Measurements from ENCODE around the gene OTUB1.
A peak's percentile ranks its signal among the peaks of the same experiment; 100 is the strongest.
"Not testable (repeated sequence)": the region's sequence is repeated elsewhere in the genome, so short reads cannot be mapped to it uniquely, and the experiment has no call there.

The OTUB1 gene, protein sequence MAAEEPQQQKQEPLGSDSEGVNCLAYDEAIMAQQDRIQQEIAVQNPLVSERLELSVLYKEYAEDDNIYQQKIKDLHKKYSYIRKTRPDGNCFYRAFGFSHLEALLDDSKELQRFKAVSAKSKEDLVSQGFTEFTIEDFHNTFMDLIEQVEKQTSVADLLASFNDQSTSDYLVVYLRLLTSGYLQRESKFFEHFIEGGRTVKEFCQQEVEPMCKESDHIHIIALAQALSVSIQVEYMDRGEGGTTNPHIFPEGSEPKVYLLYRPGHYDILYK

DNA sequence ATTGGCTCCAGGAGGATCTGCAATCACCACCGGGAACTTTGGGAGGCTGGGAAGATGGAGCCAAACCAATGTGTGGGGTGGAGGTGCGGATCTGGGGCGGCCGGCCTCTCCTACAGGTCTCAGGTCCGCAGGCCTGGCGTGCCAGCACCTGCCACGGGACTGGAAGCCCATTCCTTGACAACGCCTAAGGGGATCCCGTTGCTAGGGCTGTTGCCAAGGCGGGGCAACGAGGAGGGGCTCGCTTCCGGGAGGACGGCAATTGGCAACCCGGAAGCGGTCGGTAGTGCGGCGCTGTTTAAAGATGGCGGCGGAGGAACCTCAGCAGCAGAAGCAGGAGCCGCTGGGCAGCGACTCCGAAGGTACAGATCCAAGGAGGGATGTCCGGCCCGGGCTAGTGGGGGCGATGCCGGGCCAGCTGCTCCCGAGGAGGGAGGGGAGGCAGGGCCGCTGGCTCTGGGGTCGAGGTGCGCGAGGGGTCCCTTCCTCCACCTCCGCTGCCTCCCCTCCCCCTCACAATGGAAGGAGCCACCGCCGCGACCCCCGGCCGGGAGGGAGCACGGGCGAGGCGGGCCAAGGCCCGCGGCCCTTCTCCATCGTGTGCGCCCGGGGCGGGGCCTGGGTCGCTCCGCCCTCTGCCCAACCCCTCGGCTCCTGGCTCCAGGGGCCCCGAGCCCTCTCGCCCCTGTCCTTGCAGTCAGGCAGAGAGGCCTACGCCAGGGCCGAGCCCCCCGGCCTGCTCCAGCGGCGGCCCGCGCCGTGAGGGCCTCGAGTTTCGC, at the start of gene OTUB1:
Gene OTUB1, plus strand, starts transcription at position 283 of the 776 bp plus-strand sequence. Its CDS starts 19 bp downstream, at position 302.
- peak; percentile 51 for DNase-seq

DNA sequence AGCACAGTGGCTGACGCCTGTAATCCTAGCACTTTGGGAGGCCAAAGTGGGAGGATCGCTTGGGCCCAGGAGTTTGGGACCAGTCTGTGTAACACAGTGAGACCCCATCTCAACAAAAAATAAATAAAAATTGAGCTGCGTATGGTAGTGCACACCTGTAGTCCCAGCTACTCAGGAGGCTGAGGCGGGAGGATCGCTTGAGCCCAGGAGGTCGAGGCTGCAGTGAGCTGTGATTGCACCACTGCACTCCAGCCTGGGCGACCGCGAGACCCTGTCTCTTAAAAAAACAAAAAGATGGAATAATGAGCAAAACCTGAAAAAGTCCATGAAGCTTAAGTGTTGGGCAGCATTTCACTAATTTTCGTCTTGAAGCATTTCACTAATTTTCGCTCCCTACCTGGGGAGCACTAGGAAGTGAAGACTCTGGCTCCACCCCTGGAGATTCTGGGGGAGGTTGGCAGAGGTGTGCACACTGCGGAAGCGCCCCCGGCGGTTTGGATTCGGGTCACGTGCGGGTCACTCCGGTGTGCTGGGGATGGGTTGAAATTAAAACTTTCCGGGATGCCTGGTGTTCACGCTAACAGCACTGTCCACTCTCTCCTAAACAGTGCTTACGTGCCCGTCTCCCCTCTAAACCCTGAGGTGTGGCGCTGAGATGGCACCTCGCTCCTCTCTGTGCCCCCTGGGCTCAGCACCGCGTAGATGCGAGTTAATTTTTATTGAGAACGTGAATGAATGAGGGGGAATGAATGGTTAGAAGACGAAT, 48.3 kb upstream of the OTUB1 start:
- DNase-seq = no peak

DNA sequence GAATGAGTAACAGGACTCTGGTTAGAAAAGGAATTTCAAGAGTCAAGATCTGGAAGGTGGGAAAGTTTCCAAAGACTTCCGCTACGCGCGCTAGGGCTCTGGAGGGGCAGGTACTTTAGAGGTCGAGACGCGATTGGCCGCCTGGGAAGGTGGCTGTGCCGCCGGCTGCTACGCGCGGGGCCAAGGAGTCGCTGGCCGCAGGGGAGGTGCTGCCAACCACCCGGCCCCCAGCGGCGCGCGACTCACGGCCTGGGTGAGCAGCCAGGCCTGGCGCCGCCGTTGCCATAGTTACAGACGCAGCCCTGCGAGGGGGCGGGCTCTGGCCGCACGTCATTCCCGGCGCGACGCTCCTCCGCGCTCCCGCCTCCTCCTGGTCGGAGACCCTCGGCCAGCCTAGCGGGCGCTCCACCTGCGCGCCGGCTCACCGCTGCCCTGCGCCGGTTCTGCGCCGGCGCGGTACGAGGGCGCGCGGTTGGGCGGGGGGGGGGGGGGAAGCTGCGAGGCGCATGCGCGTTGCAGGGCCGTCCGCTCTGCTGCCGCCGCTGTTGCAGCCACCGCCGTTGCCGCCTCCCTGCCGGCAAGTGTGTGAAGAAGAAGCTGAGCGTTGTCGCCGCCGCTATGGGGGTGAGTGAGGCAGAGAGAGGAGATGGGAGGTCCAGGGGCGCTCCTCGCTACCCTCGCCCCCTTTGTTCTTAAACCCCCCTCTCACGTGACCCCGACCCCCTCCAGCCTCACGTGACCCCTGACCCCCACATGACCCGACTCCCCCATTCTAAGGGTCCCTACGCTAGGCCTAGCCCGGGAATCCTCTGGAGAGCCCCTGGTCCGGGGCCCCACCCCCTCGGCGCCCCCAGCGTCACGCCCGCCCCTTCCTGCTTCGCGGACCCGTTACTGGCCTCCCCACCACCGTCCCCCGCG, 47.5 kb upstream of the OTUB1 start, which contains the start of gene NAA40:
Gene NAA40, plus strand, starts transcription at position 524 of the 918 bp plus-strand sequence. Its CDS starts 95 bp downstream, at position 619.
- DNase-seq = peak; percentile 63

DNA sequence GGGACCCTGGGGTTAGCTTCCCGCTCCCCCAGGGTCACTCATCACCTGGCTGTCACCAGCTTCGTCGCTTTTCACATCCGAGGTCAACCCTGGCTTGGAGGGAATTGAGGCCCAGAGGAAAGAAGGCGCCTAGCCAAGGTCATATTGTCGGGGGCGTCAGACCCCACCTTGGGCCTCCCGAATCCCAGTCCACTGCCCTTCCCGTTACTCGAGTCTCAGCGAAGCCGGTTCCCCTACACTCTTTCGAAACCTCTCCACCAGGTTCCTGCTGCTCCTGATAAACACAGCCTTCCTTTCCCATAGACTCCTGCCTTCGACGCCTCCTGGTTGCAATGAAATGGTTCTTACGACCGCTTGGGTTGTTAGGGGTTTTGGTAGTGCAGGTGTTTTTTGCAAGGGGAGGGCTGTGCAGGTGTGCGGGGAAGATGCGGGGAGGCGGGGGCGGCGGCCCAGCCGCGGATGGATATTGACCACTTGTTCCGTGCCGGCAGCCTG, 46.8 kb upstream of the OTUB1 start:
- no peak for DNase-seq

DNA sequence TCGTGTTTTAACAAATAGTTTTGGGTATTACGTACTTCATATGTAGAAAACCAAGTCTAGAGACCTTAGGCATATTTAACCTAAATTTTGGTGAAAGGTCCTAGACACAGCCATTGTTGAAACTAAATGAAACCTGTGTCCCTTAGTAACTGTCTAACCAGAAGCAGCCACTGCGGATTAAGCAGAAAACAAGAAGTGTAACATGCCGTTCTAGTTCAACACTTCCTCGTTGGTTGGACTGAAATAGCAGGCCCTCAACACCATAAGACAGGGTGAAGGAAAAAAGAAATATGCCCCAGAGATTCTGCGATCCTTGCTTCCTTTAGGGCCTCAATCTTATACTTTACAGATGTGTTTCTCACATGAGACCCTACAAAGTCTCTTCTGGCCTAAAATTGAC, 45.5 kb upstream of the OTUB1 start:
- DNase-seq = no peak

DNA sequence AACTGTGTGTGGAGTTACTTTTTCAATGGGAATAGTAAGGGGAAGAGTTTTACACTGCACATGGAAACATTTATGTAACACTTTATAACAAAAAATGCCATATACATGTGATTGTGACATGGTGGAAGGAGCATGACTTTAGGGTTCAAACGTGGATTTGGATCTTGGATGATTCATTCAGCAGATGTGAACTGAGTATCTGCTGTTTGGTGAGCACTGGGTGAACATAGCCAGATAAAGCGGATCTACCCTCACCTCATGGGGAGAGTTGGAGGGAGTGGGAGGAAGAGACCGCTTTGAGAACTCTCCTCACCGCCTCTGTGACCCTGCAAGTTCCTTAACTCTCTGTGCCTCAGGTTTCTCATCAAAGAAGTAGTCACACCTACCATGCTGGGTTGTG, 44.3 kb upstream of the OTUB1 start:
- no peak for DNase-seq

DNA sequence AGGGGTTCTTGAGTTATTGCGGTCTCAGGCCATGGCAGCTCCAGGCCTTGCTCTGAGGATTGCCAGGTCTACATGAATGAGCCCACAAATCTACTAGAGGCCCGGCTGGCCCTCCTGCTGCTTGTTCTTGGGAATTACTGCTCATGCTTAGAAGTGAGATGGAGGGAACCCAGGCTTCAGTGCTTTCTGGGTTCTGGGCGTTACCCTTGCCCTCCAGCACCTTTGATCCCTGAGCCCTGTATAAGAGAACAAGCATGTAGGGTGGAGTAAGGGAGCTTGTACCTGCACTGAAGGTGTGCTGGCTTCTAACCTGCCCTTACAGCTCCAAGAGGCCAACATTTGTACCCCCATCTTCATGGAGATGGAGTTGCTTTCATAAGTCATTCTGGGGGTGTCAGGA, 43.4 kb upstream of the OTUB1 start:
- DNase-seq = no peak

DNA sequence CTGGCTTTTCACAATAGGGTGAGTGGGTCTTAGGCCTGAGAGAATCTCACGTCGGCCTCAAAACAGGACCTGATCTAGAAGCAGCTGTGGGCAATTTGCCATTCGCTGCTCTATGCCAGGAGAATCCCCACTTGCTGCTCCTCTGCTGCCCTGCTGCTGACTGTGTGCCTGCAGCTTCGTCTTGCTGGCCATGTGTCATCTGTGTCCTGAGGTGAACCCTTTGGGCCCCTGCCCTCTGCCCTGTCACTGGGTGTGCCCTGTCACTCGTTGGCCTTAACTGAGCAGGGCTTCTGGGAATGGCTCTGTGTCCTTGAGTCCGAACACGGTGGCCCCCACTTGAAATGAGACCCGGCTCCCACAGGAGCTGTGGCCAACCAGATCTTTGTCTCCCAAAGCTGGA, 41.3 kb upstream of the OTUB1 start:
- DNase-seq = no peak

DNA sequence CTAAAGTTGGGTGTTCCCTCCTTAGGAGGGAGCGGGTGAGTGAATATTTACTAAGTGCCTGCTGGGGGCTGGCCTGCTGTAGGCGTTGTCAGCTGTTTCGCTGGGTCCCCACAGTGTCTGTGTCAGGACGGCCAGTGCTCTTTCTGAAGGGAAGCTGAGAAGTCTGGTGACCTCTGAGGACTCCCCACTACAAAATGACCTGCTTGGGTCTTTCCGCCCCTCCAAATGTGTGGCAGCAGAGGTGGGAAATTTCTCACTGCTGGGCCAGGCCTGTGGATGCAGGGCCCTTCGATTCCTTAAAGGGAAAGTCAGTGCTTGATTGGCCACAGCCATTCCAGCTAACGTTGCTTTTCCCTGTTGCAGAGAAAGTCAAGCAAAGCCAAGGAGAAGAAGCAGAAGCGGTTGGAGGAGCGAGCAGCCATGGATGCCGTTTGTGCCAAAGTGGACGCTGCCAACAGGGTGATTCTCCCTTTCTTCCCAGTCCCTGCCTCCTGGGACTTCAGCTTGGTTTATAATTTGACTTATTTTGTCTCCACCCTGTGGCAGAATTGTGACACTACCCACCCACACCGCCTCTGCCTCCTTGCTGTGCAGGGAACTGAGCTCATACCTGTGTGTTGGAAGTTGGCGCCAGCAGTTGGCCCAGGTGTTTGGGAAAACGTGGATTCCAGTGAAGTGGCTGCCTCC, 40.6 kb upstream of the OTUB1 start:
- DNase-seq = no peak

DNA sequence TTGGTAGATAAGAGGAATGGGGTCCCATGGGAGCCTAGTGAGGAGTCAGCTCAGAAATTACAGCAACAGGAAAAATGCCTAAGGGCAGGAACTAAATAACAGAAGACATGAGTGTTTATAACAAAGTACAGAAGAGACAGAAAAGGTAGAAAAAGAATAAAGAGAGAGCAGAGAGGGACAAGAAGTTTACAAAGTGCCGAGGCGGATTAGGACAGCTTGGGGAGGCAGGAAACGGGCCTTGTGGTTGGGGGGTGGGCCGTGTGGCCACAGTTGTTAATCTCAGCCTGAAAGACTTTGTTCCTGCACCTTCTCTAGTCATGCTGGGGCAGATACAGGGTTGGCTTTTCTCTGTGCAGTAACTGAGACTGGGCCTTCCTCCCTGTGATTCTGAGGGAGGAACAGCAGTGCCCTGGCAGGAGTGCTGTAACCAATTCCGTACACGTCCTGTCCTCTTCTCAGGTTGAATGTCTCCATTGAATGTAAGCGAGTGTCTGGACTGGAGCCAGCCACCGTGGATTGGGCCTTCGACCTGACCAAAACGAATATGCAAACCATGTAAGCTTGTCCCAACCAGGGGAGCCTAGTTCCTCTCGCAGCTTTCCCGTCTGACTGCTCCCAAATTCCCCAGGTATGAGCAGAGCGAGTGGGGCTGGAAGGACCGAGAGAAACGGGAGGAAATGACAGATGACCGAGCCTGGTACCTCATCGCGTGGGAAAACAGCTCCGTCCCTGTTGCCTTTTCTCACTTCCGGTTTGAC, 34.3 kb upstream of the OTUB1 start:
- DNase-seq = no peak

DNA sequence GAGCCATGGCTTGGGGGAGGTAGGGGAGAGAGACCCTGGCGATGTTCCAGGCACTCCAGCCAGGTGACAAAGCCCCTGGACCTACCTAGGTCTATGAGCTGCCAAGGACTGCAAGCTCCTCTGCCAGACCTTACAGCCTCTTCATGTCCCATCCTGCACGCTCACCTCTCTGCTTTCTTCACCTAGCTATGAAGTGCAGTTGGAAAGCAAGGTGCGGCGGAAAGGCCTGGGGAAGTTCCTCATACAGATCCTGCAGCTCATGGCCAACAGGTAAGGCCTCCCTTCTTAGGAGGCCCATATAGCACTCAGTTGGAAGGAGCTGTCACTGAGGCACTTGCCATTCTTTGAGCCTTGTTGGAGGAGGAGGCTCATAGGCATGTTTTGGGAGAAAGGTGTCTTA, 33.7 kb upstream of the OTUB1 start:
- no peak for DNase-seq

DNA sequence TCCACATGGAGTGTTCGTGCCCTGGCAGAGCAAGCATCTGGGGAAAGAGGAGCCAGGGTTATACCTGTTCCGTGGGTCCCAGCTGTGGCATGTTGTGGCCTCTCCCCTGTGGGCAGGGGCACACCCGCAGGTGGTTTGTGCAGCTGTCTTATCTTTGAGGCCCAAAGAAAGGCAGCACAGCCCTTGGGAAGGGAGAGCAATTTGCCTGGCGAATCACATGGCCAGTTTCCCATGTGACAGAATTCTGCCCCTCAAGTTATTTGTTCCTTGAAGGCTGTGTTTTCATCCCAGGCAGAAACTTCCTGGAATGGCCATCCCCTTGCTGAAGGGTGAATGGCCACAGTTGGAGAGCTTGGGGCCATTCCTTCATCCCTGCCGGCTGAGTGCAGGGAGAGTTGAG, 28.2 kb upstream of the OTUB1 start:
- DNase-seq = no peak

DNA sequence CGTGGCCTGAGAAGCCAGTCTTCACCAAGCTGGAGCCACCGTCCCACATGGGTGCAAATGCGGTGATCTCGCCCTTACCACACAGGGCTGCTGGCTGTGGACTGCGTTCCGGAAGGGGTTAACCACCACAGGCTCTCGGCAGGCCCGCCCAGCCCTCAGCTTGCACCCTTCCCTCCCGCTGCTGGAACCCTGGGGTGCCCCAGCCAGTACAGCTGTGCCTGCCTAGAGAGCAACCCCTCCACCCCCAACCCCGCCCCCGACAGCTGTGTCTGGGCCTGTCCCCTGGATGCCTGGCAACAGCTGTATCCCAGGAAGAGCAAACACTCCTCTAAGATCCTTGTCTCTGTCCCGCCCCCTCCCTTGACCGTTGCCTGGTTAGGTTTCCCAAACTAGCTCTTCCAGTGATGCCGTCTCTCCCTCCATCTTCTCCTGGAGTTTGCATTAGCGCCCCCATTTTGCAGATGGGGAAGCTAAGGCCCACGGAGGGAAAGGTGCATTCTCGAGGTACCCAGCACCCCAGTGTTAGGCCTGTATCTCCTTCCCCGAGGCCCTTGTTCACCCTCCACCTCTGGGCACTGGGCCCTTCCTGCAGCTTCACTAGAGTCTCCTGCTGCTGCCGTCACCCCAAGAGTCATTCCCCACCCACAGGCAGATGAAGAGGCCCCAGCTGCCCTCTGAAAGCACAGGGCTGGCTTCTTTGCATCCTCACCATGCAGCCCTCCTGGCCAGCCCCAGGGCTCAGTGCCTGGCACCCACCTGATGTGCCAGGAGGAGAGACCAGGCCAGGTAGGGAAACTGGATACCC, 24.4 kb upstream of the OTUB1 start:
- DNase-seq = no peak

DNA sequence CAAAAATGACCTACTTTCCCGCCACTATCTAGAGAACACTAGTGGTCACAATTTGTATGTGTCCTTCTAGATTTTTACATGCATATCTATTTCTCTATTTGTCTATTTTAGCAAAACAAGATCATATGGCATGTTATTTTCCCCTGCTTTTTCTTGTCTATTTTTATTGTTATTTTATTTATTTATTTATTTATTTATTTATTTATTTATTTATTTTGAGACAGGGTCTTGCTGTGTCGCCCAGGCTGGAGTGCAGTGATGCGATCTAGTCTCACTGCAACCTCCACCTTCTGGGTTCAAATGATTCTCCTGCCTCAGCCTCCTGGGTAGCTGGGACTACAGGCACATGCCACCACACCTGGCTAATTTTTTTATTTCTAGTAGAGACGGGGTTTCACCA, 22.3 kb upstream of the OTUB1 start:
- not testable (repeated sequence) for DNase-seq

DNA sequence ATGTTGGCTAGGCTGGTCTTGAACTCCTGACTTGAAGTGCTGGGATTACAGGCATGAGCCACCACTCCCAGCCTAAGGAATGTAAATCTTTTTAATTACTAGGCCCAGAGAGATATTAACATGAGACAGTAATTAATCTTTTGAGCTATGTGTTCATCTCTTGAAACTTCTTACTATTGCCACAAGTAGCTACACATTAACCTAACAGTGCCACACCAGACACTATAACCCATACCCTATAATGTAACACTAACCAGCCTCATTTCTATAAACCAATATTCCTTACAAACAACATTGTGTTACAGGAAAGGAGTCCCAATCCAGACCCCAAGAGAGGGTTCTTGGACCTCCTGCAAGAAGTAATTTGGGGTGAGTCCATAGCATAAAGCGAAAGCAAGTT, 19.8 kb upstream of the OTUB1 start:
- no peak for DNase-seq

DNA sequence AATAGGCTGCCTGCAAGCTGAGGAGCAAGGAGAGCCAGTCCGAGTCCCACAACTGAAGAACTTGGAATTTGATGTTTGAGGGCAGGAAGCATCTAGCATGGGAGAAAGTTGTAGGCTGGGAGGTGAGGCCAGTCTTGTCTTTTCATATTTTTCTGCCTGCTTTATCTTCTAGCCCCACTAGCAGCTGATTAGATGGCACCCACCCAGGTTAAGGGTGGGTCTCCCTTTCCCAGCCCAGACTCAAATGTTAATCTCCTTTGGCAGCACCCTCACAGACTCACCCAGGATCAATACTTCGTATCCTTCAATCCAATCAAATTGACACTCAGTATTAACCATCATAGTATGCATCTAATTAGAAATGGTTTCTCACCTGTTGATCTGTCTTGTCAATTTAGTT, 16.8 kb upstream of the OTUB1 start:
- DNase-seq = no peak

DNA sequence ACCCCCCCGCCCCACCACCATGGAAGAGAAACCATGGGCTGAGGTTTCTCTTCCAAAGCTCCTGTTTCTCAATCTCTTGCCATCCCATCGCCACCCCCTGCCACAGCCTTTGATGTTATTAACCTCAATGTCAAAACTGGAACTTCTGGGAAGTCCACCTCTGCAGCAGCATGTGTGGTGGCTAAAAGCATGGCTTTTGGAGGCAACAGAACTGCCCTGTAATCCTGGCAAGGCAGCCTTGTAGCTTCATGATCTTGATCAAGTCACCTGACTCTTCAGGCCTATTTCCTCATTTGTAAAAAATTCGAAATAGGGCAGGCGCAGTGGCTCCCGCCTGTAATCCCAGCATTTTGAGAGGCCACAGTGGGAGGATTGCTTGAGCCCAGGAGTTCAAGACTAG, 15.3 kb upstream of the OTUB1 start:
- DNase-seq = no peak

DNA sequence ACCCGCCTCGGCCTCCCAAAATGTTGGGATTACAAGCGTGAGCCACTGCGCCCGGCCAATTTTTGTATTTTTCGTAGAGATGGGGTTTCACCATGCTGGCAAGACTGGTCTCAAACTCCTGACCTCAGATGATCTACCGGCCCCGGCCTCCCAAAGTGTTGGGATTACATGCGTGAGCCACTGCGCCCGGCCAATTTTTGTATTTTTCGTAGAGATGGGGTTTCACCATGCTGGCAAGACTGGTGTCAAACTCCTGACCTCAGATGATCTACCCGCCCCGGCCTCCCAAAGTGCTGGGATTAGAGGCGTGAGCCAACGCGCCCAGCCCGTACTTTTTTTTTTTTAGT, 12.4 kb upstream of the OTUB1 start:
- not testable (repeated sequence) for DNase-seq

DNA sequence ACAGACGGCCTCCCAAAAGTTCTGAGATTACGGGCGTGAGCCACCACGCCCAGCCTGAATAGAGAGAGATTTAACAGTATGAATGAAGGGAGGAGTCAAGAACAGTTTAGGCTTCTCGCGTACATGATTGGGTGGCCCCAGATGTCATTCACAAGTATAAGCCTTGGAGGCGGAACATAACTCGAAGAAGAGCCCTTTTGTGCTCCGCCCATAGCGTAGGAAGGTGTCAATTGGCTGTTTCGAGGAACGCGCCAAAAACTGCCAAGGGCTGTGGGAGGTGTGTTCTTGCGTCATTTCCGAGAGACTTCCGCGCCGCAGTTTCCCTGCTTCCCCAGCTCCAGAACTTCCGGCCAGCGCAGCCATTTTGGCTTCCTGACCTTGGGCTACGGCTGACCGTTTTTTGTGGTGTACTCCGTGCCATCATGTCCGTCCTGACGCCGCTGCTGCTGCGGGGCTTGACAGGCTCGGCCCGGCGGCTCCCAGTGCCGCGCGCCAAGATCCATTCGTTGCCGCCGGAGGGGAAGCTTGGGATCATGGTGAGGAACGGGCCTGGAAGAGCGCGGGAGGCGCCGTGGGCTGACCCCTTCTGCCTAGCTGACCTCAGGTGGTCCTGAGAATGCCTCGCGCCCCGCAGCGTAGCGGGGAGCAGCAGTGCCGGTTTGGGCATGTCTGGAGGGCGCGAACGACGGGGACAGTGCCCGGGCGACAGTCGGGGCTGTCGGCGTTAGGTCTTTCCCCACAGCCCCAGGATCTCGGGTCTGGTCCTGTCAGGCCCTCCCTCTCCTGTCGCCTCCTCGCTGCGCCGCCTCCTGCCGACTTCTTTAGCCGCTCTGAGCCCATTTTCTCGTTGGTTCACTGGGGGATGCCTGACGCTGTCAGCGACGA, 11.7 kb upstream of the OTUB1 start, which contains the start of gene COX8A:
Gene COX8A, plus strand, starts transcription at position 362 of the 885 bp plus-strand sequence. Its CDS starts 61 bp downstream, at position 423.
- peak; percentile 97 for DNase-seq
